GM23338 (cell line): Measurements from ENCODE around the gene ZSCAN4. TPM values are rescaled to one million over a fixed set of nuclear protein-coding genes. Genes with fewer than 3 reads are reported as not detected.

Source experiments
- ATAC-seq: fragments of 200-7000 bp; cut with Tn5 transposase; 3 replicates; pipeline ENCODE4 v1.9.1; 2020
- DNase-seq: peaks from one replicate; pipeline ENCODE4 v3.0.0-alpha.2; 2015; ENCODE audit warnings: low spot score
- H2AFZ ChIP-seq: fragments of 200-600 bp; sonication (generic); 2 replicates; pipeline ENCODE4 v1.8.0; 2016; ENCODE audit warnings: antibody characterized with exemption, mild to moderate bottlenecking, moderate library complexity
- H3F3A ChIP-seq: fragments of 200-600 bp; sonication (generic); replicated peaks from 2 replicates; pipeline ENCODE4 v1.8.0; 2017; ENCODE audit warnings: antibody characterized with exemption, mixed run types, low read depth
- H3K27ac ChIP-seq: fragments of 200-600 bp; sonication (generic); 2 replicates; pipeline ENCODE4 v1.6.1; 2016; ENCODE audit warnings: low read depth
- H3K27me3 ChIP-seq: fragments of 200-600 bp; sonication (generic); 2 replicates; pipeline ENCODE4 v1.8.0; 2016; ENCODE audit warnings: mild to moderate bottlenecking, mixed run types, moderate library complexity; ENCODE audit not compliant: insufficient read depth
- H3K36me3 ChIP-seq: fragments of 200-600 bp; sonication (generic); 2 replicates; pipeline ENCODE4 v1.8.0; 2016; ENCODE audit warnings: mild to moderate bottlenecking; ENCODE audit not compliant: insufficient read depth
- H3K4me1 ChIP-seq: fragments of 200-600 bp; sonication (generic); 2 replicates; pipeline ENCODE4 v1.8.0; 2016; ENCODE audit warnings: mild to moderate bottlenecking, moderate library complexity; ENCODE audit not compliant: insufficient read depth
- H3K4me2 ChIP-seq: fragments of 200-600 bp; sonication (generic); 2 replicates; pipeline ENCODE4 v1.7.1; 2017; ENCODE audit warnings: mixed run types
- H3K4me3 ChIP-seq: fragments of 200-600 bp; sonication (generic); 2 replicates; pipeline ENCODE4 v1.6.1; 2016; ENCODE audit warnings: mixed run types
- H3K79me2 ChIP-seq: fragments of 200-600 bp; sonication (generic); replicated peaks from 2 replicates; pipeline ENCODE4 v1.8.0; 2017; ENCODE audit warnings: mild to moderate bottlenecking; ENCODE audit not compliant: insufficient read depth
- H3K9me2 ChIP-seq: fragments of 200-600 bp; sonication (generic); 2 replicates; pipeline ENCODE4 v1.8.0; 2017; ENCODE audit not compliant: insufficient read depth
- H4K20me1 ChIP-seq: fragments of 200-600 bp; sonication (generic); replicated peaks from 2 replicates; pipeline ENCODE4 v1.8.0; 2017; ENCODE audit warnings: mild to moderate bottlenecking; ENCODE audit not compliant: insufficient read depth
- H3K27ac Mint-ChIP-seq: 2 replicates; pipeline ENCODE4 v1.8.0; 2020; ENCODE audit warnings: inconsistent platforms, mild to moderate bottlenecking, moderate library complexity, mixed read lengths
- H3K27me3 Mint-ChIP-seq: 3 replicates; pipeline ENCODE4 v1.8.0; 2022; ENCODE audit warnings: low read depth, mild to moderate bottlenecking, moderate library complexity, mixed read lengths, inconsistent platforms; ENCODE audit not compliant: insufficient read depth, poor library complexity
- H3K36me3 Mint-ChIP-seq: 3 replicates; pipeline ENCODE4 v1.8.0; 2021; ENCODE audit warnings: low read depth, mild to moderate bottlenecking, inconsistent platforms, moderate library complexity, mixed read lengths
- H3K4me1 Mint-ChIP-seq: 3 replicates; pipeline ENCODE4 v1.8.0; 2020; ENCODE audit warnings: mild to moderate bottlenecking, inconsistent platforms, mixed read lengths
- H3K4me3 Mint-ChIP-seq: 3 replicates; pipeline ENCODE4 v1.8.0; 2021; ENCODE audit warnings: moderate library complexity, mild to moderate bottlenecking, inconsistent platforms, mixed read lengths
- H3K9me3 Mint-ChIP-seq: 3 replicates; pipeline ENCODE4 v1.8.0; 2020; ENCODE audit warnings: moderate library complexity, mild to moderate bottlenecking, inconsistent platforms, mixed read lengths
- CREB1 ChIP-seq: fragments of 250-450 bp; sonication (Bioruptor Pico); IDR thresholded peaks from 2 replicates; pipeline ENCODE4 v1.5.0; 2020; ENCODE audit warnings: low read depth, mild to moderate bottlenecking, moderate library complexity
- ZNF114 ChIP-seq: fragments of 250-450 bp; sonication (Bioruptor Pico); IDR thresholded peaks from 2 replicates; pipeline ENCODE4 v1.5.0; 2020; ENCODE audit warnings: mild to moderate bottlenecking, moderate library complexity
- ZNF331 ChIP-seq: fragments of 250-450 bp; sonication (Bioruptor Pico); IDR thresholded peaks from 2 replicates; pipeline ENCODE4 v1.5.0; 2020; ENCODE audit warnings: low read depth, mild to moderate bottlenecking, moderate library complexity
- polyA plus RNA-seq: library from polyadenylated mRNA; unstranded; fragments of >200 nt; fragmentation: Nextera tagmentation; extraction: Ambion mirVana; gene quantifications from 2 replicates; pipeline ENCODE4 v1.2.1, GENCODE V29; 2016
- total RNA-seq: library from RNA; depleted of rRNA; stranded (reverse); fragments of >200 nt; shearing (Covaris generic); gene quantifications from 2 replicates; pipeline ENCODE4 v1.2.3, GENCODE V29; 2014
- TF ChIP-seq, protein P1 (sequence below): IDR thresholded peaks from 2 replicates; pipeline ENCODE4 v1.6.1; 2016; ENCODE audit warnings: antibody characterized with exemption
- TF ChIP-seq, protein P2 (sequence below), 2 experiments: fragments of 200-600 bp in 1 of 2; sonication (generic) in 1 of 2; conservative IDR thresholded peaks; 2 replicates each; pipeline versions ENCODE4 v1.5.1 to v1.6.1; 2016 to 2017; ENCODE audit warnings: antibody characterized with exemption in 2 of 2, low read depth in 2 of 2, mild to moderate bottlenecking in 2 of 2, moderate library complexity in 1 of 2
- TF ChIP-seq, protein P3 (sequence below): IDR thresholded peaks from one replicate; pipeline ENCODE4 v1.6.1; 2018; ENCODE audit warnings: antibody characterized with exemption; ENCODE audit not compliant: unreplicated experiment
- TF ChIP-seq, protein P4 (sequence below): fragments of 250-450 bp; sonication (Bioruptor Pico); IDR thresholded peaks from 2 replicates; pipeline ENCODE4 v1.5.0; 2020; ENCODE audit warnings: mild to moderate bottlenecking, moderate library complexity

ZSCAN4 gene
- total and polyA plus RNA-seq, 2 experiments from 2014 or later: not detected

DNA sequence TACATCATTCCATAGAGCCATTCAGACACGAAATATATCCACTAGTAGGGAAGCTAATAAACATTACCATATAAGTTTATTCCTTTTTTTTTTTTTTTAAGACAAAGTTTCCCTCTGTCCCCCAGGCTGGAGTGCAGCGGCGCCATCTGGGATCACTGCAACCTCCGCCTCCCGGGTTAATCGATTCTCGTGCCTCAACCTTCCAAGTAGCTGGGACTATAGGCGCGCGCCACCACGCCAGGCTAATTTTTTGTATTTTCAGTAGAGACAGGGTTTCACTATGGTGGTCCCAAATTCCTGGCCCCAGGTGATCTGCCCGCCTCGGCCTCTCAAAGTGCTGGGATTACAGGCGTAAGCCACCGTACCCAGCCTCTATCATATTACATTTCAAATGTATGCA, 40.9 kb downstream of the ZSCAN4 start:
- Histone ChIP-seq H3F3A (no peaks in the 10 kb centered on the region), H3K36me3 (no peaks in the 10 kb centered on the region), H3K4me2 (peak overlapping the region; percentile 74), H3K4me3 (peak overlapping the region; percentile 98), H3K79me2 (peaks cover 39% of the 10 kb centered on the region), H3K27ac (no peak overlapping the region), H2AFZ (peak overlapping the region; percentile 58), H3K27me3 (no peaks in the 10 kb centered on the region), H4K20me1 (no peaks in the 10 kb centered on the region), H3K9me2 (no peaks in the 10 kb centered on the region), H3K4me1 (peaks cover 15% of the 10 kb centered on the region)
- ATAC-seq (peak; percentile 40), DNase-seq (peak; percentile 45)
- peaks cover 3% of the 10 kb centered on the region; the same call in 1 of the 3 replicates for H3K9me3 Mint-ChIP-seq
- peaks cover 13% of the 10 kb centered on the region for H3K27me3 Mint-ChIP-seq
- H3K27ac Mint-ChIP-seq: no peak overlapping the region
- H3K36me3 Mint-ChIP-seq: peaks cover 31% of the 10 kb centered on the region
- peaks cover 18% of the 10 kb centered on the region for H3K4me1 Mint-ChIP-seq
- H3K4me3 Mint-ChIP-seq: peak overlapping the region; percentile 99
- TF ChIP-seq, protein P1, sequence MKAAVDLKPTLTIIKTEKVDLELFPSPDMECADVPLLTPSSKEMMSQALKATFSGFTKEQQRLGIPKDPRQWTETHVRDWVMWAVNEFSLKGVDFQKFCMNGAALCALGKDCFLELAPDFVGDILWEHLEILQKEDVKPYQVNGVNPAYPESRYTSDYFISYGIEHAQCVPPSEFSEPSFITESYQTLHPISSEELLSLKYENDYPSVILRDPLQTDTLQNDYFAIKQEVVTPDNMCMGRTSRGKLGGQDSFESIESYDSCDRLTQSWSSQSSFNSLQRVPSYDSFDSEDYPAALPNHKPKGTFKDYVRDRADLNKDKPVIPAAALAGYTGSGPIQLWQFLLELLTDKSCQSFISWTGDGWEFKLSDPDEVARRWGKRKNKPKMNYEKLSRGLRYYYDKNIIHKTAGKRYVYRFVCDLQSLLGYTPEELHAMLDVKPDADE: no peak
- TF ChIP-seq, protein P2, sequence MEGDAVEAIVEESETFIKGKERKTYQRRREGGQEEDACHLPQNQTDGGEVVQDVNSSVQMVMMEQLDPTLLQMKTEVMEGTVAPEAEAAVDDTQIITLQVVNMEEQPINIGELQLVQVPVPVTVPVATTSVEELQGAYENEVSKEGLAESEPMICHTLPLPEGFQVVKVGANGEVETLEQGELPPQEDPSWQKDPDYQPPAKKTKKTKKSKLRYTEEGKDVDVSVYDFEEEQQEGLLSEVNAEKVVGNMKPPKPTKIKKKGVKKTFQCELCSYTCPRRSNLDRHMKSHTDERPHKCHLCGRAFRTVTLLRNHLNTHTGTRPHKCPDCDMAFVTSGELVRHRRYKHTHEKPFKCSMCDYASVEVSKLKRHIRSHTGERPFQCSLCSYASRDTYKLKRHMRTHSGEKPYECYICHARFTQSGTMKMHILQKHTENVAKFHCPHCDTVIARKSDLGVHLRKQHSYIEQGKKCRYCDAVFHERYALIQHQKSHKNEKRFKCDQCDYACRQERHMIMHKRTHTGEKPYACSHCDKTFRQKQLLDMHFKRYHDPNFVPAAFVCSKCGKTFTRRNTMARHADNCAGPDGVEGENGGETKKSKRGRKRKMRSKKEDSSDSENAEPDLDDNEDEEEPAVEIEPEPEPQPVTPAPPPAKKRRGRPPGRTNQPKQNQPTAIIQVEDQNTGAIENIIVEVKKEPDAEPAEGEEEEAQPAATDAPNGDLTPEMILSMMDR (conservative IDR thresholded peaks at IDR 0.05; ENCODE audit: low read depth in 2 of 2): 0 out of 4 replicates have a peak, but pooled peaks of 1 of the 2 experiments have one; percentile 2

DNA sequence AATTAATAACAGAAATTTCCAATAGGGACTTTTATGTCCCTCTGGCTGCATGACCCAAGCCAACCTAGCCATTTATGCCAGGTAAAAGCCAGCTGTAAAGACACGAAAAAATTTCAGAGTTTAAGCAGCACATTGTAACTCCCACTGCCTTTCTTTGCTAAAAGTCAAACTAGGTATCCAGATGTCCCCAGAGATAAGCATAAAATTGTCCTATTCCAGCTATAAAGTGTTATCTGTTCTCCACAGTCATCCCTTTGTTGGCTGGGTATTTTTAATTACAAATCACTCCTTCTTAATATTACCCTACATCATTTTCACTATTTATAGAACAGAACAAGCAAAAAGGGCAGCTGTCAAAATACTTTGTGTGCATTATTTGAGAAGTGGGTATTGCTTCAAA, 43.5 kb downstream of the ZSCAN4 start:
- H3K36me3 Mint-ChIP-seq: peaks cover 11% of the 10 kb centered on the region
- H2AFZ ChIP-seq: no peak overlapping the region
- no peak overlapping the region for H3K4me3 Mint-ChIP-seq
- H3K4me3 ChIP-seq: no peak overlapping the region
- H4K20me1 ChIP-seq: no peaks in the 10 kb centered on the region
- H3F3A ChIP-seq: no peaks in the 10 kb centered on the region
- H3K4me2 ChIP-seq: no peak overlapping the region
- peaks cover 13% of the 10 kb centered on the region for H3K79me2 ChIP-seq
- ATAC-seq (no peak), DNase-seq (no peak)
- peaks cover 9% of the 10 kb centered on the region for H3K4me1 Mint-ChIP-seq
- no peaks in the 10 kb centered on the region for H3K36me3 ChIP-seq
- H3K9me2 ChIP-seq: no peaks in the 10 kb centered on the region
- no peak overlapping the region for H3K27ac ChIP-seq
- no peaks in the 10 kb centered on the region for H3K27me3 ChIP-seq
- peaks cover 3% of the 10 kb centered on the region; the same call in 1 of the 3 replicates for H3K9me3 Mint-ChIP-seq
- H3K4me1 ChIP-seq: peaks cover 15% of the 10 kb centered on the region
- peaks cover 10% of the 10 kb centered on the region for H3K27me3 Mint-ChIP-seq
- no peak overlapping the region for H3K27ac Mint-ChIP-seq
- no peak for TF ChIP-seq CREB1 (CRISPR knock-in tag)
- TF ChIP-seq ZNF331 (CRISPR knock-in tag): no peak
- TF ChIP-seq, protein P1: no peak
- TF ChIP-seq, protein P3, sequence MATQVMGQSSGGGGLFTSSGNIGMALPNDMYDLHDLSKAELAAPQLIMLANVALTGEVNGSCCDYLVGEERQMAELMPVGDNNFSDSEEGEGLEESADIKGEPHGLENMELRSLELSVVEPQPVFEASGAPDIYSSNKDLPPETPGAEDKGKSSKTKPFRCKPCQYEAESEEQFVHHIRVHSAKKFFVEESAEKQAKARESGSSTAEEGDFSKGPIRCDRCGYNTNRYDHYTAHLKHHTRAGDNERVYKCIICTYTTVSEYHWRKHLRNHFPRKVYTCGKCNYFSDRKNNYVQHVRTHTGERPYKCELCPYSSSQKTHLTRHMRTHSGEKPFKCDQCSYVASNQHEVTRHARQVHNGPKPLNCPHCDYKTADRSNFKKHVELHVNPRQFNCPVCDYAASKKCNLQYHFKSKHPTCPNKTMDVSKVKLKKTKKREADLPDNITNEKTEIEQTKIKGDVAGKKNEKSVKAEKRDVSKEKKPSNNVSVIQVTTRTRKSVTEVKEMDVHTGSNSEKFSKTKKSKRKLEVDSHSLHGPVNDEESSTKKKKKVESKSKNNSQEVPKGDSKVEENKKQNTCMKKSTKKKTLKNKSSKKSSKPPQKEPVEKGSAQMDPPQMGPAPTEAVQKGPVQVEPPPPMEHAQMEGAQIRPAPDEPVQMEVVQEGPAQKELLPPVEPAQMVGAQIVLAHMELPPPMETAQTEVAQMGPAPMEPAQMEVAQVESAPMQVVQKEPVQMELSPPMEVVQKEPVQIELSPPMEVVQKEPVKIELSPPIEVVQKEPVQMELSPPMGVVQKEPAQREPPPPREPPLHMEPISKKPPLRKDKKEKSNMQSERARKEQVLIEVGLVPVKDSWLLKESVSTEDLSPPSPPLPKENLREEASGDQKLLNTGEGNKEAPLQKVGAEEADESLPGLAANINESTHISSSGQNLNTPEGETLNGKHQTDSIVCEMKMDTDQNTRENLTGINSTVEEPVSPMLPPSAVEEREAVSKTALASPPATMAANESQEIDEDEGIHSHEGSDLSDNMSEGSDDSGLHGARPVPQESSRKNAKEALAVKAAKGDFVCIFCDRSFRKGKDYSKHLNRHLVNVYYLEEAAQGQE: no peak
- TF ChIP-seq, protein P4, sequence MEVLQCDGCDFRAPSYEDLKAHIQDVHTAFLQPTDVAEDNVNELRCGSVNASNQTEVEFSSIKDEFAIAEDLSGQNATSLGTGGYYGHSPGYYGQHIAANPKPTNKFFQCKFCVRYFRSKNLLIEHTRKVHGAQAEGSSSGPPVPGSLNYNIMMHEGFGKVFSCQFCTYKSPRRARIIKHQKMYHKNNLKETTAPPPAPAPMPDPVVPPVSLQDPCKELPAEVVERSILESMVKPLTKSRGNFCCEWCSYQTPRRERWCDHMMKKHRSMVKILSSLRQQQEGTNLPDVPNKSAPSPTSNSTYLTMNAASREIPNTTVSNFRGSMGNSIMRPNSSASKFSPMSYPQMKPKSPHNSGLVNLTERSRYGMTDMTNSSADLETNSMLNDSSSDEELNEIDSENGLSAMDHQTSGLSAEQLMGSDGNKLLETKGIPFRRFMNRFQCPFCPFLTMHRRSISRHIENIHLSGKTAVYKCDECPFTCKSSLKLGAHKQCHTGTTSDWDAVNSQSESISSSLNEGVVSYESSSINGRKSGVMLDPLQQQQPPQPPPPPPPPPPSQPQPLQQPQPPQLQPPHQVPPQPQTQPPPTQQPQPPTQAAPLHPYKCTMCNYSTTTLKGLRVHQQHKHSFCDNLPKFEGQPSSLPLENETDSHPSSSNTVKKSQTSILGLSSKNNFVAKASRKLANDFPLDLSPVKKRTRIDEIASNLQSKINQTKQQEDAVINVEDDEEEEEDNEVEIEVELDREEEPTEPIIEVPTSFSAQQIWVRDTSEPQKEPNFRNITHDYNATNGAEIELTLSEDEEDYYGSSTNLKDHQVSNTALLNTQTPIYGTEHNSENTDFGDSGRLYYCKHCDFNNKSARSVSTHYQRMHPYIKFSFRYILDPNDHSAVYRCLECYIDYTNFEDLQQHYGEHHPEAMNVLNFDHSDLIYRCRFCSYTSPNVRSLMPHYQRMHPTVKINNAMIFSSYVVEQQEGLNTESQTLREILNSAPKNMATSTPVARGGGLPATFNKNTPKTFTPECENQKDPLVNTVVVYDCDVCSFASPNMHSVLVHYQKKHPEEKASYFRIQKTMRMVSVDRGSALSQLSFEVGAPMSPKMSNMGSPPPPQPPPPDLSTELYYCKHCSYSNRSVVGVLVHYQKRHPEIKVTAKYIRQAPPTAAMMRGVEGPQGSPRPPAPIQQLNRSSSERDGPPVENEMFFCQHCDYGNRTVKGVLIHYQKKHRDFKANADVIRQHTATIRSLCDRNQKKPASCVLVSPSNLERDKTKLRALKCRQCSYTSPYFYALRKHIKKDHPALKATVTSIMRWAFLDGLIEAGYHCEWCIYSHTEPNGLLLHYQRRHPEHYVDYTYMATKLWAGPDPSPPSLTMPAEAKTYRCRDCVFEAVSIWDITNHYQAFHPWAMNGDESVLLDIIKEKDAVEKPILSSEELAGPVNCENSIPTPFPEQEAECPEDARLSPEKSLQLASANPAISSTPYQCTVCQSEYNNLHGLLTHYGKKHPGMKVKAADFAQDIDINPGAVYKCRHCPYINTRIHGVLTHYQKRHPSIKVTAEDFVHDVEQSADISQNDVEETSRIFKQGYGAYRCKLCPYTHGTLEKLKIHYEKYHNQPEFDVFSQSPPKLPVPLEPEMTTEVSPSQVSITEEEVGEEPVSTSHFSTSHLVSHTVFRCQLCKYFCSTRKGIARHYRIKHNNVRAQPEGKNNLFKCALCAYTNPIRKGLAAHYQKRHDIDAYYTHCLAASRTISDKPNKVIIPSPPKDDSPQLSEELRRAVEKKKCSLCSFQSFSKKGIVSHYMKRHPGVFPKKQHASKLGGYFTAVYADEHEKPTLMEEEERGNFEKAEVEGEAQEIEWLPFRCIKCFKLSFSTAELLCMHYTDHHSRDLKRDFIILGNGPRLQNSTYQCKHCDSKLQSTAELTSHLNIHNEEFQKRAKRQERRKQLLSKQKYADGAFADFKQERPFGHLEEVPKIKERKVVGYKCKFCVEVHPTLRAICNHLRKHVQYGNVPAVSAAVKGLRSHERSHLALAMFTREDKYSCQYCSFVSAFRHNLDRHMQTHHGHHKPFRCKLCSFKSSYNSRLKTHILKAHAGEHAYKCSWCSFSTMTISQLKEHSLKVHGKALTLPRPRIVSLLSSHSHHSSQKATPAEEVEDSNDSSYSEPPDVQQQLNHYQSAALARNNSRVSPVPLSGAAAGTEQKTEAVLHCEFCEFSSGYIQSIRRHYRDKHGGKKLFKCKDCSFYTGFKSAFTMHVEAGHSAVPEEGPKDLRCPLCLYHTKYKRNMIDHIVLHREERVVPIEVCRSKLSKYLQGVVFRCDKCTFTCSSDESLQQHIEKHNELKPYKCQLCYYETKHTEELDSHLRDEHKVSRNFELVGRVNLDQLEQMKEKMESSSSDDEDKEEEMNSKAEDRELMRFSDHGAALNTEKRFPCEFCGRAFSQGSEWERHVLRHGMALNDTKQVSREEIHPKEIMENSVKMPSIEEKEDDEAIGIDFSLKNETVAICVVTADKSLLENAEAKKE (CRISPR knock-in tag): no peak
- no peak for TF ChIP-seq ZNF114
